Measurements from ENCODE around the gene ELF5. TPM values are rescaled to one million over a fixed set of nuclear protein-coding genes. Genes with fewer than 3 reads are reported as not detected.

The ELF5 gene
- polyA plus RNA-seq (ENCODE audit: insufficient read length): 1.1 TPM

GRCh38 chr11:34513682-34514449 is at the start of gene ELF5:
Gene ELF5, minus strand, starts transcription at chr11:34513794. Its CDS starts 8,045 bp downstream, at chr11:34505749.
- DNase-seq: no peak

GRCh38 chr11:34562976-34563375 is 49.4 kb upstream of the ELF5 start:
- no peak for DNase-seq

- no peak for DNase-seq
These were observed 46.9 kb upstream of the ELF5 start for GRCh38 chr11:34560511-34560910.

- DNase-seq: no peak
These were observed 45.1 kb upstream of the ELF5 start for GRCh38 chr11:34558673-34559072.

- no peak for DNase-seq
These were observed 44.6 kb upstream of the ELF5 start for GRCh38 chr11:34558211-34558610.

GRCh38 chr11:34552270-34552669 is 38.7 kb upstream of the ELF5 start:
- no peak for DNase-seq

GRCh38 chr11:34549271-34549670 is 35.7 kb upstream of the ELF5 start:
- DNase-seq: no peak

GRCh38 chr11:34548278-34548677 is 34.7 kb upstream of the ELF5 start:
- no peak for DNase-seq

- no peak for DNase-seq
These were observed 33.1 kb upstream of the ELF5 start for GRCh38 chr11:34546511-34547209.

- DNase-seq: no peak
These were observed 28.5 kb upstream of the ELF5 start for GRCh38 chr11:34542089-34542488.

- DNase-seq: no peak
These were observed 27.3 kb upstream of the ELF5 start for GRCh38 chr11:34540870-34541269.

- no peak for DNase-seq
These were observed 24.0 kb upstream of the ELF5 start for GRCh38 chr11:34537636-34538035.

GRCh38 chr11:34536056-34536455 is 22.5 kb upstream of the ELF5 start:
- no peak for DNase-seq

GRCh38 chr11:34534826-34535225 is 21.2 kb upstream of the ELF5 start:
- DNase-seq: no peak

GRCh38 chr11:34531663-34532062 is 18.1 kb upstream of the ELF5 start:
- no peak for DNase-seq

- DNase-seq: no peak
These were observed 17.1 kb upstream of the ELF5 start for GRCh38 chr11:34530545-34531234.

- no peak for DNase-seq
These were observed 16.0 kb upstream of the ELF5 start for GRCh38 chr11:34529643-34530042.

- no peak for DNase-seq
These were observed 14.5 kb upstream of the ELF5 start for GRCh38 chr11:34528072-34528471.

GRCh38 chr11:34525888-34526657 is 12.5 kb upstream of the ELF5 start:
- no peak for DNase-seq

- no peak for DNase-seq
These were observed 11.5 kb upstream of the ELF5 start for GRCh38 chr11:34525098-34525497.

GRCh38 chr11:34524696-34525095 is 11.1 kb upstream of the ELF5 start:
- DNase-seq: no peak

- no peak for DNase-seq
These were observed 9.5 kb upstream of the ELF5 start for GRCh38 chr11:34523053-34523452.

GRCh38 chr11:34522188-34522587 is 8.6 kb upstream of the ELF5 start:
- no peak for DNase-seq

All from hindlimb muscle (tissue), 1 donor.